Endothelial cell of umbilical vein (primary cell): ENCODE data around the gene AGRP. TPM values are rescaled to one million over a fixed set of nuclear protein-coding genes. Genes with fewer than 3 reads are reported as not detected.

Source experiments
- BruUV-seq: library from RNA; stranded (reverse); fragments of 400-500 nt; replicated peaks from 2 replicates; lab custom pipeline; 2021; lab: Mats Ljungman, UMichigan
- CTCF ChIA-PET: fragments of 300-600, 350-600 bp; sonication (Branson Sonifier 250); formaldehyde crosslinking; loops from one replicate; lab custom pipeline; 2021; ENCODE audit warnings: antibody characterized with exemption, inconsistent platforms; lab: Charles Lee
- POLR2A ChIA-PET: fragments of 300-600, 350-600 bp; sonication (Branson Sonifier 250); formaldehyde crosslinking; loops from one replicate; lab custom pipeline; 2021; ENCODE audit warnings: antibody characterized with exemption, inconsistent platforms; lab: Charles Lee
- DNase-seq: peaks from one replicate; pipeline ENCODE4 v3.0.0-alpha.2; 2011; ENCODE audit warnings: low read depth, low spot score
- FAIRE-seq: peaks from 2 replicates; lab custom pipeline; 2011; peaks lifted over from hg19 to GRCh38; lab: Jason Lieb, UNC
- H2AFZ ChIP-seq: 2 replicates; pipeline ENCODE4 v1.6.0; 2012; ENCODE audit warnings: low read depth, low read length, control low read depth, inconsistent platforms
- H3K27ac ChIP-seq: 2 replicates; pipeline ENCODE4 v1.5.1; 2011; ENCODE audit warnings: low read depth, mild to moderate bottlenecking, control low read depth, low read length, moderate library complexity; ENCODE audit not compliant: insufficient read depth
- H3K27me3 ChIP-seq, 2 experiments: 2 replicates each; pipeline versions ENCODE4 v1.6.0 to v1.6.1; 2011; ENCODE audit warnings: low read length in 2 of 2, mixed read lengths in 1 of 2; ENCODE audit not compliant: control insufficient read depth in 2 of 2, insufficient read depth in 2 of 2
- H3K36me3 ChIP-seq, 2 experiments: 2 replicates in 1 of 2; 3 replicates in 1 of 2; pipeline ENCODE4 v1.5.1; 2011; ENCODE audit warnings: low read length in 2 of 2, mild to moderate bottlenecking in 1 of 2, moderate library complexity in 1 of 2; ENCODE audit not compliant: control insufficient read depth in 2 of 2, insufficient read depth in 2 of 2; ENCODE audit errors: extremely low read depth in 1 of 2
- H3K4me1 ChIP-seq: 3 replicates; pipeline ENCODE4 v1.5.1; 2011; ENCODE audit warnings: mild to moderate bottlenecking, low read length; ENCODE audit not compliant: control insufficient read depth, insufficient read depth; ENCODE audit errors: extremely low read depth
- H3K4me2 ChIP-seq: 2 replicates; pipeline ENCODE4 v1.6.1; 2011; ENCODE audit warnings: low read length, control low read depth, mixed read lengths; ENCODE audit not compliant: insufficient read depth
- H3K4me3 ChIP-seq, 3 experiments: fragments of 200-600 bp in 1 of 3; sonication (generic), shearing (Covaris generic) in 1 of 3; replicated peaks in 1 of 3; 2 replicates each; pipeline ENCODE4 v1.5.1; 2011 to 2016; ENCODE audit warnings: control low read depth in 3 of 3, low read length in 3 of 3, mild to moderate bottlenecking in 2 of 3, inconsistent platforms in 1 of 3, low read depth in 1 of 3, moderate library complexity in 1 of 3; ENCODE audit not compliant: insufficient read depth in 1 of 3
- H3K79me2 ChIP-seq: 2 replicates; pipeline ENCODE4 v1.6.0; 2012; ENCODE audit warnings: low read length, inconsistent platforms; ENCODE audit not compliant: control insufficient read depth, insufficient read depth
- H3K9ac ChIP-seq: replicated peaks from 2 replicates; pipeline ENCODE3; 2011; ENCODE audit warnings: low read length, control low read depth; ENCODE audit not compliant: insufficient read depth; ENCODE audit errors: extremely low read depth
- H3K9me1 ChIP-seq: replicated peaks from 3 replicates; pipeline ENCODE4 v1.6.0; 2011; ENCODE audit warnings: mild to moderate bottlenecking, low read length; ENCODE audit not compliant: control insufficient read depth, insufficient read depth; ENCODE audit errors: extremely low read depth
- H3K9me3 ChIP-seq: replicated peaks from 2 replicates; pipeline ENCODE4 v1.5.1; 2012; ENCODE audit warnings: low read length, inconsistent platforms; ENCODE audit not compliant: control insufficient read depth, insufficient read depth
- H4K20me1 ChIP-seq: replicated peaks from 2 replicates; pipeline ENCODE3; 2011; ENCODE audit warnings: mild to moderate bottlenecking, low read length; ENCODE audit not compliant: control insufficient read depth, insufficient read depth; ENCODE audit errors: extremely low read depth
- CTCF ChIP-seq, 2 donors: IDR thresholded peaks; 1 replicate in 1 of 2; 2 replicates in 1 of 2; pipeline ENCODE4 v1.5.1; 2011; ENCODE audit warnings: low read length in 2 of 2, mild to moderate bottlenecking in 2 of 2, moderate library complexity in 2 of 2, control low read depth in 1 of 2, inconsistent platforms in 1 of 2, low read depth in 1 of 2; ENCODE audit not compliant: insufficient read depth in 1 of 2; ENCODE audit errors: extremely low read depth in 1 of 2
- EZH2 ChIP-seq: IDR thresholded peaks from 2 replicates; pipeline ENCODE4 v1.6.1; 2012; ENCODE audit warnings: borderline replicate concordance, low read depth, mild to moderate bottlenecking, moderate library complexity, low read length, inconsistent platforms; ENCODE audit not compliant: severe bottlenecking
- FOS ChIP-seq: IDR thresholded peaks from 2 replicates; pipeline ENCODE4 v1.6.1; 2011; ENCODE audit warnings: mild to moderate bottlenecking, low read length, moderate library complexity, borderline replicate concordance; ENCODE audit not compliant: insufficient read depth
- GATA2 ChIP-seq: IDR thresholded peaks from 2 replicates; pipeline ENCODE4 v1.7.0; 2011; ENCODE audit warnings: low read depth, mild to moderate bottlenecking, moderate library complexity, mixed read lengths, low read length; ENCODE audit not compliant: insufficient read length, insufficient read depth
- JUN ChIP-seq: IDR thresholded peaks from 2 replicates; pipeline ENCODE4 v1.6.1; 2011; ENCODE audit warnings: borderline replicate concordance, low read depth; ENCODE audit not compliant: insufficient read length, insufficient read depth
- MAX ChIP-seq: IDR thresholded peaks from 2 replicates; pipeline ENCODE4 v1.6.1; 2011; ENCODE audit not compliant: insufficient read depth, insufficient read length
- POLR2A ChIP-seq: IDR thresholded peaks from 2 replicates; pipeline ENCODE4 v1.6.1; 2012; ENCODE audit warnings: low read depth, mild to moderate bottlenecking, control low read depth, low read length
- POLR2AphosphoS5 ChIP-seq: IDR thresholded peaks from 2 replicates; pipeline ENCODE4 v1.6.1; 2012; ENCODE audit warnings: low read depth, mild to moderate bottlenecking, control low read depth, low read length, moderate library complexity; ENCODE audit not compliant: insufficient read depth
- dilution Hi-C: fragments of 300-500 bp; cut with MboI; formaldehyde crosslinking; loops from one replicate; pipeline ENCODE4 v1.15.0; 2019; ENCODE audit warnings: low sequenced_read_pairs; ENCODE audit not compliant: extremely low pct_ligation_motif_present
- intact Hi-C: fragments of 100-400 bp; cut with micrococcal nuclease; formaldehyde crosslinking; loops from one replicate; pipeline ENCODE4 v1.10.0; 2022
- polyA plus RNA-seq, 4 experiments: library from polyadenylated mRNA; depleted of rRNA in 3 of 4; stranded (reverse) in 3 of 4; unstranded in 1 of 4; fragments of >200 nt; gene quantifications; 2 replicates each; pipeline versions ENCODE4 v1.2.1 to v1.2.3, GENCODE V29; 2011 to 2012; ENCODE audit warnings: missing spikeins in 1 of 4
- total RNA-seq: library from RNA; stranded (reverse); gene quantifications from 2 replicates; pipeline ENCODE4 v1.2.3, GENCODE V29; 2021

Gene AGRP
- total and polyA plus RNA-seq, 2 donors (not counting 3 experiments of a cell fraction or from before 2014, with no cell fraction given) = not detected

- dilution Hi-C loops = no loop called here
- no peak overlapping the region for H3K4me2 ChIP-seq
- H3K4me3 ChIP-seq = no peak overlapping the region
- no peaks in the 10 kb centered on the region for H3K36me3 ChIP-seq
- CTCF ChIA-PET = interaction anchor here (0.7 to 7.3 kb wide), 4 partner anchors 11 to 142 kb away, joined by 3 to 246 read pairs (median 7); partner anchors contain the start of gene CARMIL2
- H3K4me1 ChIP-seq = peaks cover 10% of the 10 kb centered on the region
- POLR2A ChIA-PET = interaction anchor here (1.5 kb wide), 1 partner anchor 12 kb away, joined by 5 read pairs; no protein-coding TSS in a partner anchor
- H4K20me1 ChIP-seq = no peaks in the 10 kb centered on the region
- DNase-seq = no peak
- H2AFZ ChIP-seq = no peak overlapping the region
- H3K9me1 ChIP-seq = no peaks in the 10 kb centered on the region
- no peak for FAIRE-seq
- no peaks in the 10 kb centered on the region for H3K9me3 ChIP-seq
- no peak overlapping the region for H3K9ac ChIP-seq
- intact Hi-C loops = loop anchor here (10.0 kb wide), 2 partner anchors 279 to 399 kb away; partner anchors contain the start of genes RANBP10 and TSNAXIP1
- no TSS peak for BruUV-seq
- TF ChIP-seq JUN = no peak
- TF ChIP-seq EZH2 = no peak
- TF ChIP-seq CTCF (IDR thresholded peaks at IDR 0.05; ENCODE audit: extremely low read depth in 1 of 2, insufficient read depth in 1 of 2, low read depth in 1 of 2, low read length in 2 of 2) = no peak
- TF ChIP-seq MAX = no peak
- TF ChIP-seq POLR2AphosphoS5 = no peak
- TF ChIP-seq POLR2A = no peak
- no peak for TF ChIP-seq GATA2
- TF ChIP-seq FOS = no peak
- no peaks in the 10 kb centered on the region for H3K27me3 ChIP-seq
- H3K27ac ChIP-seq = no peak overlapping the region
- H3K79me2 ChIP-seq = peaks cover 10% of the 10 kb centered on the region
Observed at GRCh38 chr16:67525176-67525860, 42.0 kb upstream of the AGRP start.
